ENCODE results near the gene FAM78B.

DNA sequence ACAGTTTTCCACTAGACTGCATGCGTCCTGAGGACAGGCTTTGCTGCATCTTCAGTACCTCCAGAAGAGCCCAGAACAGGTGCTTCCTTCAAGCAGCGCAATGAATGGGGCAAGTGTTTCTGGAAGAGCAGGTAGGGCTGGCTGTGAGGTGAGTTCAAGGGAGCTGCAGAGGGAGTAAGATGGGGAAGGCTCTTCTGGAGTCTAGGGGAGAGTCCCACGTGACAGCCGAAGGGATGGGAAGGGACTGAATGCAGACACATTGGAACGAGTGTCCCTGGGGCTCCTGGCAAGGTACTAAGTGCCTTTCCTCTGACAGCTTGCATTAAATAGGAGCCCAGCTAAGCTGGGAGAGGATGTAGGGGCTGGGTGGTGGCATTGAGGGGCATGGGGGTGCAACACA lies 84.2 kb downstream of the FAM78B start:
- TF ChIP-seq, protein P1, sequence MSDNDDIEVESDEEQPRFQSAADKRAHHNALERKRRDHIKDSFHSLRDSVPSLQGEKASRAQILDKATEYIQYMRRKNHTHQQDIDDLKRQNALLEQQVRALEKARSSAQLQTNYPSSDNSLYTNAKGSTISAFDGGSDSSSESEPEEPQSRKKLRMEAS (IDR thresholded peaks at IDR 0.05), result no peak
- TF ChIP-seq TAF1 (IDR thresholded peaks at IDR 0.05; ENCODE audit: low read depth) (no peak), NFIC (IDR thresholded peaks at IDR 0.05) (no peak), EGR1 (IDR thresholded peaks at IDR 0.05) (no peak), FOXM1 (IDR thresholded peaks at IDR 0.05; ENCODE audit: borderline replicate concordance, low read depth) (no peak), YY1 (IDR thresholded peaks at IDR 0.05; ENCODE audit: low read depth) (no peak), TEAD4 (IDR thresholded peaks at IDR 0.05) (no peak), EP300 (IDR thresholded peaks at IDR 0.05; ENCODE audit: borderline replicate concordance) (no peak), ZBTB7A (IDR thresholded peaks at IDR 0.05; ENCODE audit: low read depth) (no peak), CREB1 (IDR thresholded peaks at IDR 0.05; ENCODE audit: low read depth) (no peak)
- TF ChIP-seq, protein P2, sequence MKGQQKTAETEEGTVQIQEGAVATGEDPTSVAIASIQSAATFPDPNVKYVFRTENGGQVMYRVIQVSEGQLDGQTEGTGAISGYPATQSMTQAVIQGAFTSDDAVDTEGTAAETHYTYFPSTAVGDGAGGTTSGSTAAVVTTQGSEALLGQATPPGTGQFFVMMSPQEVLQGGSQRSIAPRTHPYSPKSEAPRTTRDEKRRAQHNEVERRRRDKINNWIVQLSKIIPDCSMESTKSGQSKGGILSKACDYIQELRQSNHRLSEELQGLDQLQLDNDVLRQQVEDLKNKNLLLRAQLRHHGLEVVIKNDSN (IDR thresholded peaks at IDR 0.05), result no peak

Data from Ishikawa (cell line).